Measurements from ENCODE around the gene LGALS3BP.

DNA sequence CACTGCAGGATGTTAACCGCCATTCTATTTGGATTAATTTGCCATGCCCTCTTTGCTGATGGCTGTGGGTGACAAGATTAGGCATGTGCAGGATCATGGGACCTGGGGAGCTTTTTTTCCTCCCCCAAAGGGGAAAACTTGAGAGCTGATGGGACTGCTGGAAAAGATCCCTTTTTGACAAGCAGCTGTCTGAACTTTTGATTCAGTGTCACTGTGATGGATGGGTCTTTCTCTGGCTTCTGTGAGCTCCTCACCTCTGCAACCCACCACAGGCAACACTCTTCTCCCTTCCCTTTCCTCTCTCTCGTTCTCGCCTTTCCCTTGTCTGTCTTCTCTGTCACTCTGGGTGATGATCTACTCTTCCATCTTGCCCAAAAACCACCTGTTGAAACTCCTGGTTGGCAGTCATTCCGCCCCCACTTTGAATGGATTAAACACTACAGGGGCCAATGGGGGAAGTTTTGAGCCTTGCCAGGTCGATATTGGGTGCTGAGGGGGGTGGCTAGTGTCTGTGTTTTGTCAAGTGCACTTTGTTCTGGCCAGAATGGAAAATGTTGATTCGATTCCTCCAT lies 32.9 kb upstream of the LGALS3BP start:
- TF ChIP-seq, protein P1, sequence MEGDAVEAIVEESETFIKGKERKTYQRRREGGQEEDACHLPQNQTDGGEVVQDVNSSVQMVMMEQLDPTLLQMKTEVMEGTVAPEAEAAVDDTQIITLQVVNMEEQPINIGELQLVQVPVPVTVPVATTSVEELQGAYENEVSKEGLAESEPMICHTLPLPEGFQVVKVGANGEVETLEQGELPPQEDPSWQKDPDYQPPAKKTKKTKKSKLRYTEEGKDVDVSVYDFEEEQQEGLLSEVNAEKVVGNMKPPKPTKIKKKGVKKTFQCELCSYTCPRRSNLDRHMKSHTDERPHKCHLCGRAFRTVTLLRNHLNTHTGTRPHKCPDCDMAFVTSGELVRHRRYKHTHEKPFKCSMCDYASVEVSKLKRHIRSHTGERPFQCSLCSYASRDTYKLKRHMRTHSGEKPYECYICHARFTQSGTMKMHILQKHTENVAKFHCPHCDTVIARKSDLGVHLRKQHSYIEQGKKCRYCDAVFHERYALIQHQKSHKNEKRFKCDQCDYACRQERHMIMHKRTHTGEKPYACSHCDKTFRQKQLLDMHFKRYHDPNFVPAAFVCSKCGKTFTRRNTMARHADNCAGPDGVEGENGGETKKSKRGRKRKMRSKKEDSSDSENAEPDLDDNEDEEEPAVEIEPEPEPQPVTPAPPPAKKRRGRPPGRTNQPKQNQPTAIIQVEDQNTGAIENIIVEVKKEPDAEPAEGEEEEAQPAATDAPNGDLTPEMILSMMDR (conservative IDR thresholded peaks at IDR 0.05; ENCODE audit: low read depth, low read length): no peak
- TF ChIP-seq, protein P2, sequence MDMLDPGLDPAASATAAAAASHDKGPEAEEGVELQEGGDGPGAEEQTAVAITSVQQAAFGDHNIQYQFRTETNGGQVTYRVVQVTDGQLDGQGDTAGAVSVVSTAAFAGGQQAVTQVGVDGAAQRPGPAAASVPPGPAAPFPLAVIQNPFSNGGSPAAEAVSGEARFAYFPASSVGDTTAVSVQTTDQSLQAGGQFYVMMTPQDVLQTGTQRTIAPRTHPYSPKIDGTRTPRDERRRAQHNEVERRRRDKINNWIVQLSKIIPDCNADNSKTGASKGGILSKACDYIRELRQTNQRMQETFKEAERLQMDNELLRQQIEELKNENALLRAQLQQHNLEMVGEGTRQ (IDR thresholded peaks at IDR 0.05; ENCODE audit: low read depth, low read length): no peak
- no peak for TF ChIP-seq RCOR1 (IDR thresholded peaks at IDR 0.05; ENCODE audit: insufficient replicate concordance, low read length)
